Heart left ventricle (tissue), 13 donors: ENCODE results near the gene C1orf50.

Experiments used
- POLR2A ChIP-seq, 2 donors: fragments of 450-650 bp; IDR thresholded peaks; one replicate each; pipeline ENCODE4 v1.6.1; 2017; ENCODE audit warnings: antibody characterized with exemption in 2 of 2, mild to moderate bottlenecking in 2 of 2, moderate library complexity in 2 of 2
- TF ChIP-seq, protein P1 (sequence below), 12 donors: fragments of 200-600 bp; sonication (generic) in 4 of 12; IDR thresholded peaks; one replicate each; pipeline versions ENCODE4 v1.5.0 to v1.8.0; 2018 to 2022; ENCODE audit warnings: antibody characterized with exemption in 12 of 12, mild to moderate bottlenecking in 5 of 12
- donor health status: ischemic (EF 13 %, LVEDD 7.1; RV severe dilation, severe dysfunction).
- donor health status: DM: no; HTN: yes; CAD: no.
- donor health status: DM: no; HTN: no; CAD: no.
- donor health status: ischemic (EF 25% LVEDD 6.9; RV normal size, moderate dysfunction).
- donor health status: ischemic (EF 25% LVEDD 5.7; RV mildly dilated, moderate dysfunction).
- donor health status: ischemic (EF 35%, LVEDD 5.7; RV mildly dilated, moderate dysfunction).
- donor health status: nonischemic (EF 11% LVEDD 7.7; RV severe dilation, severe dysfunction).
- donor health status: DM: yes; HTN: yes; CAD: no.
- donor health status: PGD.
- donor health status: ischemic (EF 29% LVEDD 5.4; RV normal size, mild dysfunction).
- donor health status: nonischemic (EF 23%, LVEDD 6.1; RV moderate dilation, normal function).

DNA sequence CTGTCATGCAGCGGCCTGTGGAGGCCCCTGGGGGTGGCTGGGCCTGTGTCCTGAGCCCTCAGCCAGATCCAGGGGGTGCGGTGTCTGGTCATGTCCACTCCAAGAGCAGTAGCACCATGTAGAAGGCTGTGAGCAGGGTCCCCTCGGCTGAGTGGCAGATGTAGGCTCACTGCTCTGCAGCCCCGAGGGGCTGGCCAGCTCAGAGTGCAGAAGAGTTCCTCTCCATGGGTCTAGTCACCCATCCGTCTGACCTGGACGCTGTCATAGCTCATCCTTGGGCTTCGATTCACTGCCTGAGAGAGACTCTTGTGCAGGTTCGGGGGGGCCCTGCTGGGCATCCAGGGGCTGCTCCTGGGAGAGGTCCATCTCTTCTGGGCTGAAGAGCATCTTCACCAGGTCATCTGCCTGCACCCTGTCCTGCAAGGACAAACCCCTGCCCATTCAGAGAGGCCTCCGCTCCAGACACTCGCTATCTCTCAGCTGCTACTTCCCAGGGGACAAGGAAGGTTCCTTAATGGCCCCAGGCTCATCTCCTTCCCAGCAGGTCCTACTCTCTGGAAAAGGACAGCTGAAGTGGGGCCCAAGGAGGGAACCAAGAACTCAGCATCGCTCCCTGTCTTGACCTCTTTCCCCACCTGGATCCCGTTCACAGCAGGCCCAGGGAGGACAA is 20.5 kb upstream of the C1orf50 start:
- TF ChIP-seq, protein P1, sequence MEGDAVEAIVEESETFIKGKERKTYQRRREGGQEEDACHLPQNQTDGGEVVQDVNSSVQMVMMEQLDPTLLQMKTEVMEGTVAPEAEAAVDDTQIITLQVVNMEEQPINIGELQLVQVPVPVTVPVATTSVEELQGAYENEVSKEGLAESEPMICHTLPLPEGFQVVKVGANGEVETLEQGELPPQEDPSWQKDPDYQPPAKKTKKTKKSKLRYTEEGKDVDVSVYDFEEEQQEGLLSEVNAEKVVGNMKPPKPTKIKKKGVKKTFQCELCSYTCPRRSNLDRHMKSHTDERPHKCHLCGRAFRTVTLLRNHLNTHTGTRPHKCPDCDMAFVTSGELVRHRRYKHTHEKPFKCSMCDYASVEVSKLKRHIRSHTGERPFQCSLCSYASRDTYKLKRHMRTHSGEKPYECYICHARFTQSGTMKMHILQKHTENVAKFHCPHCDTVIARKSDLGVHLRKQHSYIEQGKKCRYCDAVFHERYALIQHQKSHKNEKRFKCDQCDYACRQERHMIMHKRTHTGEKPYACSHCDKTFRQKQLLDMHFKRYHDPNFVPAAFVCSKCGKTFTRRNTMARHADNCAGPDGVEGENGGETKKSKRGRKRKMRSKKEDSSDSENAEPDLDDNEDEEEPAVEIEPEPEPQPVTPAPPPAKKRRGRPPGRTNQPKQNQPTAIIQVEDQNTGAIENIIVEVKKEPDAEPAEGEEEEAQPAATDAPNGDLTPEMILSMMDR (IDR thresholded peaks at IDR 0.05), result no peak
- TF ChIP-seq POLR2A (IDR thresholded peaks at IDR 0.05), result no peak
